GM21390 (cell line): ENCODE data around the gene MROH2A.
"Not testable (repeated sequence)": the region's sequence is repeated elsewhere in the genome, so short reads cannot be mapped to it uniquely, and the experiment has no call there.

Source experiments
- ATAC-seq: cut with Tn5 transposase; IDR thresholded peaks from one replicate; pipeline ENCODE4 v1.9.1; 2021; ENCODE audit not compliant: unreplicated experiment

Gene MROH2A

DNA sequence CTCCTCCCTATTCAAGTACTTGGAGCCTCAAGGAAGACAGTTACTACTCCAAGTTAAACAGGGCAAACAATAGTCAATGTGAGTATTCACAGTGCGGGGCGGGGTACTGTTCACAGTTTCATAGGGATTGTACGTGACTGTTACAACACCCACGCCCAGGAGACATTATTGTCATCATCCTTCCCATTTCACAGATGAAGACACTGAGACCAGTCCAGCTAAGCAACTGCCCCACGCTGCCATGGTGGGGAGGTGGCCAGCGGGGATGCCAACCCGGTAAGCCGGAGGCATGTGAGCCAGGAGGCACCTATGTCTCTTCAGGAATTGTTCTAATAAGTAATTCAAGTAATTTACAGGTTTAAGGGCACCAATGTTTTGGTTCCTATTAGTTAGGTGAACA lies 75.2 kb downstream of the MROH2A start:
- ATAC-seq, result no peak

DNA sequence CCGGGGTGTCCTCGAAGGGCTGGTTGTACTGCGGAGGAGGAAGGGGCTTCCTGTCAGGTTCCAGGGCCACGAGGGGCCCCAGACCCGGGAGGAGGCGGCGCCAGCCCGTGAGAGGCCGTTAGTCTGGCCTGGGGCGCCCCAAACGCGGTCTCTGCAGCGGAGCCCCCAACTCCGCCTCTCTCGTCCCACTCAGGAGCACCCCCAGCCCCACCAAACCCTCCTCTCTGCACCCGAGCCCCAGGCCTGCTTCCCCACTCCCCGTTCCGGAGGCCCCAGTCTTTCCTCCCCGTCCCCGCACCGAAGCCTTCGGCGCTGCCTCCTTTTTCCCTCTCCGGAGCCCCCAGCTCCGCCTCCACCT lies 75.7 kb downstream of the MROH2A start:
- no peak for ATAC-seq

DNA sequence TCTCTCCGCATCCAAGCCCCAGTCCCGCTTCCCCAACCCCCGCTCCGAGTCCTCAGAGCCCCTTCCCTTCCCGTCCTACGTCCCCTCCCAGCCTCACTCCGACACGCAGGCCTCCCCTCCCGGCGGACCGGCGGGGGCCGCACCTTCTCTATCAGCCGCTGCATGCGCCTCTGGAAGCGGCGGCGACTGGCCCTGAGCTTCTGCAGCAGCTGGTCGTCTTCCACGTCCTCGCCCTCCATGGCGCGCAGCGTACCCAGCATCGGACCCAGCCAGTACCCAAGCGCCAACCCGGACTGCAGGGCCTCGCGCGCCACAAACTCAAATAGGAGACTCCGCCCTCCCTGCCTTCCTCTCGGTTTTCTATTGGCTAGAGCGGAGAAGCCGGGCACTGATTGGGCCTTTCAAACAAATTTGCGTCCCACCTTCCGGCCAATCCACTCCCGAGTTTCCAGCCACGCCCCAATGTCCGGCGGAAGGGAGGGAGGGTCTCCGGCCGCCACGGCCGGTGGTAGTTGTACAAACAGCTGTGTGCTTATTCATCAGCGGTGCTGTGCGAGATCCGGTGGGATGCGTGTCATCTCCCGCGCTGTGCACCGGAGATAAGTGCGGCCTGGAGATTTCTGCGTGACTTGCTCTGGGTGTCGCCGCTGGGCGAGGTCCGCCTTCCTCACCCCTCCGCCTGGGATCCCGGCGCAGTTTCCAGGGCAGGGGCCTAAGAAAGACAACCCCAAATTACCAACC lies 76.3 kb downstream of the MROH2A start, which contains the start of gene HJURP:
TSS of gene HJURP (minus strand) at position 295 of the 741 bp plus-strand sequence. CDS start at position 260, 35 bp downstream.
- peak; percentile 96 for ATAC-seq

DNA sequence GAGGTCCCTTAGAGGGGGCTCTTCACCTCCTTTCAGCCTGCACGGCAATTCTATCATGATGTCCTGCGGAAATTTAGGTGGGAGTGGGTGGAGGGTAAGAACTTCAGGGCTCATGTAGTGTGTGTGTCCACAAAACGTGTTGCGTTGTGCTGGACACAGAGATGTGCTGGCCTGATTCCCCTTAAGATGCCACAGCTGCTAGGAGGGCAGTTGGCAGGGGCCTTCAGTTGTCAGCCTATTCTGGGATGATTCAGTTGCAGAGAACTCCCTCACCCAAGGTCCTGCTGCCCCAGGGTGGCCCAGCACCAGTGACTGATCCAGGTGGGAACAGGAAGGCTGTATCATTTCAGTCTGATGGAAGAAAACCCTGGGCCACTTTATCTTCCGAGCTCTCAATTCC lies 77.2 kb downstream of the MROH2A start:
- ATAC-seq, result no peak

DNA sequence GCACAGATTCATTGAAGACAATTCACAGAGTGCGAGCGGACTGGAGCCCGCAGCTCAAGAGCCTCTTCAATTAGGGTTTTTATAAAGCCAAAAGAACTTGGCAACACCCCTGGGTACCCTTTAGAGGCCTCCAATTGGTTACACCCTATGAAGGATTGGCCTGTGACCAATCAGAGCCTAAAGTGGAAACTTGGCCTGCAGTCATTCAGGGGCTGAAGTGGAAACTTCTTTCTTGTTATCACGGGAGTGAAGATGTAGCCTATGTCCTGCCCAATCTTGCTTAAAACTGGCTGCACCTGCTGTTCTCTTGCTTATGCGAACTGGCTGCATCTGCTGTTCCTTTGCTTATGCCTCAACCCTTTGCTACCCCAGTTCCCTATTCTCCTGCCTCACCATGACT lies 78.1 kb downstream of the MROH2A start:
- no peak for ATAC-seq

DNA sequence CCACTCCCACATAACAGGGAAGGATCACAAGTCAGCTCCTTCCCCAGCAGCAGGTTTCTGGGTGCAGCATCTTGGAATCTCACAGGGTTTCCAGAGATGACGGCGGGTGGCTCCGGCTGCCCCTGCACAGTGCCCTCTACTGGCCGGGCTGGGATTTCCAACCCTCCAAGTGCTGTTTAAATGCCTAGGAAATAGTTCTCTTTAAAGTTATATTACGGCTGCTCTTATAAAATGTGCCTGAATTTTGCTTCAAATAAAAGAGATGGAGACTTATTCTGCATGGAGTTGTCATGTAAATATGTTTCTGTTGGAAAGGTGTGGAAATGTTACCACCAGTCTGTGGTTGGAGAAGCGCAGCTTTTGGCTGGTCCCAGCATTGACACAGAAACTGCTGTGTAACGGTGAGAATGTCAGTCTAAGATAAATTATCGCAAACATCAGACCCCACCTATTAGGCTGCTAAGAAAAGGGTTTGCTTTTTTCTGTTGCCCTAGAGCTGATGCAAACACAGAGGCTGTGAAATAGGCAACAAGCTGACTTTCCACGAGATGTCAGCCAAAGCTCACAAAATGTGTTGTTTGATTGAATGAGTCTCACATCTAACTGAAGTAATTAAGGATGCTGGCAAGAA lies 79.5 kb downstream of the MROH2A start:
- ATAC-seq, result no peak

DNA sequence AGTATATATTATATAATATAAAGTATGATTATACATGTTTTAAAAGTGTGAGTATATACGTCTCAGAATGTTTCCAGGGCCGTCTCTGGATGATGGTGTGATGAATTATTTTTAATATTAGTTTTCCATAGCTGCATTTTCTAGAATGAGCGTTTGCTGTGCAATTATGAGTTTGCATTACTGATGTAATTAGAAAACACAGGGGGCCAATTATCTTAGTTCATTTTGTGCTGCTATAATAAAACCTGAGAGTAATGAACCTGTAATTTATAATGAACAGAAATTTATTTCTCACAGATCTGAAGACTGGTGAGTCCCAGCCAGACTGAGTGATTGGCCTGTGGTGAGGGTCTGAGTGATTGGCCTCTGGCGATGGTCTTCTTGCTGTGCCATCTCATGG lies 80.2 kb downstream of the MROH2A start:
- no peak for ATAC-seq

DNA sequence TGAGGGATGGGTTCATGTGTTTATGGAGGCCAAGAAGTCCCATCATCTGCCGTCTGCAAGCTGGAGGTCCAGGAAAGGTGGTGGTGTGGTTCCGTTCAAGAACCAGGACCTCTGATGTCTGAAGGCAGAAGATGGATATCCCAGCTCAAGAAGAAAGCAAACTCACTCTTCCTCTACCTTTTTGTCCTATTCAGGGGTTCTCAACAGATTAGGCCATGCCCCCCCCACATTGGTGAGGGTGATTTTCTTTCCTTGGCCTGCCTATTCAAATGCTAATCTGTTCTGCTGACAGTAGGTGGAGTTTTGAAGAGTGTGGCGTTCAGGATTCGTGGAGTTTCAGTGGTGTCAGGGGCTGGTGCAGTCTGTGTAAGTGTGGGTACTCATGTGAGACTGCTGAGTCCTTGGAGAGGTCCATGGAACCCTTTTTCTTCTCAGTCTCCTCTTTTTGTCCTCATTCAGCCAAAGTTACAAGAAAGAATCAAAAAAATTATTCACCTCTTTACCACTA lies 84.2 kb downstream of the MROH2A start:
- ATAC-seq, result no peak

DNA sequence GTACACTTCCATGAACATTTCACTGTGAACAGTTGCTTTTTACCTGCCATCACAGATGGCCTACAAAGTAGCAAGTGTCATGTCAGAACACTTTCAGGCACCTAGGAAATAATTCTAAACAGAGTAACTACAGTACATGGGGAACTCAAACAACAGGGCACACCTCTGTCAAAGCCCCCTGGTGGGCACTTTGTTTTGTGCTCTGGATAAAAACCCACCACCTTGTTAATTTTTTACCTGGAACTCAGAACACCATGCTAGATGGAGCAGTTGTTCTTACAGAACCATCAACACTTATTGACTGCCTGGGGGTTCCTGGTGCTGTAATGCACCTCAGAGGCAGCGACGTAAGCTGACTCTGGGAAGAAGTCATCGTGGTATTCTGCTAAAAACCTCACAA lies 87.7 kb downstream of the MROH2A start:
- no peak for ATAC-seq

DNA sequence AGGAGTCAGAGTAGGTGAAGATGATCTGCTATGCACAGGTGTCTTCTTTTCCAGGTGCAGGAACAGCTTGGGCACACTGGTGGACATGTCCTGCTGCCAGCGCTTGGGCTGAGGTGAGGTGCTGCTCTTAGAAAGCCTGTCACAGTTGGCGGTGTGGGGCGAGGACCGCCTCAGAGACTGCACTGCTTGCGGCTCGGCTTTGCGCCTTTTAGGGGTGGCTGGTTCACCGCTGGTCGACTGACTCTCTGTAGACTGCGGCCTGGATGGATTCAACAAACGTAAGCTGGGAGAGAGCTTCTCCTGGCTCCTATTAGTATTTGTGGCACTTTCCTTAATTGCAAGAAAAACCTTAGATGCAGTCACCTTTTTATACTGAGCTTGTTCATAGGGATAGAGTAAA lies 88.3 kb downstream of the MROH2A start:
- ATAC-seq, result no peak

DNA sequence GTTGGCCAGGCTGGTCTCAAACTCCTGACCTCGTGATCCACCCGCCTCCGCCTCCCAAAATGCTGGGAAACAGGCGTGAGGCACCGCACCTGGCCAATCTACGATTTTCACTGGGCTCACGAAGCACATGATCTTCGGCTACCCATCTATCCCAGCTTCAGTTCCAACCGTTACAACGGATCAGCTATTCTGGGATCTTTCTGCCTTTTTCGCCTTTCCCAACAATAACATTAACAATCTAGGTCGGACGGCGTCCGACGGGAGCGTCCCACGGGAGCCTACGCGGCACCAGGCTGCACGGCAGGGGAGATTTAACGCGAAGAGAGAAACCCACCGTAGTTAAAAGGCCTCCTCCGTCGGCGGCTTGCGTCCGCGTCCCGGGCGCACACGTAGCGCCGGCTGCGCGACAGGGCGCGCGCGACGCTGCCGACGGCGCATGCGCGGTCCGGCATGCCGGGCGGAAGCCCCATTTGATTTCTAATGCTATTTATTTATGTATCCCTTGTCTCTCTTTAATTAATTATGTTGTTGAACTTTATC lies 89.9 kb downstream of the MROH2A start, which contains the start of gene MSL3B:
TSS of gene MSL3B (minus strand) at position 394 of the 540 bp plus-strand sequence.
- ATAC-seq, result peak; percentile 61

DNA sequence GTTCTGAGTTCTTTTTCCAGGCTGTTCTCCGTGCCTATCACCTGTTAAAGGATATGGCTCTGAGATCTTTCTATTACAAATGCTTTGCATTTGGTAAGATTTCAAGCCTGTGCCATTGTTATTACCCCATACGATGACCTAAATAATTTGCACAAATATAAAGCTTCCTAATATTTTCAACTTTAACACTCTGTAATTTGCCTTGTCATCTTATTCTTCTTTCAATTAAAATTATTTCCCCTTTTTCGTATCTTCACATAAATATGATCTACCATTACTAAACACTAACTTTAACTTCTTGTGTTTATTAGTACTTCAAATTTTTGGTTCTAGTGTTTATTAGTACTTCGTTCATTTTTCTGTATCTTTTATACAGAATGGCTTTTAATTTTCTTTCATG lies 93.3 kb downstream of the MROH2A start:
- no peak for ATAC-seq

DNA sequence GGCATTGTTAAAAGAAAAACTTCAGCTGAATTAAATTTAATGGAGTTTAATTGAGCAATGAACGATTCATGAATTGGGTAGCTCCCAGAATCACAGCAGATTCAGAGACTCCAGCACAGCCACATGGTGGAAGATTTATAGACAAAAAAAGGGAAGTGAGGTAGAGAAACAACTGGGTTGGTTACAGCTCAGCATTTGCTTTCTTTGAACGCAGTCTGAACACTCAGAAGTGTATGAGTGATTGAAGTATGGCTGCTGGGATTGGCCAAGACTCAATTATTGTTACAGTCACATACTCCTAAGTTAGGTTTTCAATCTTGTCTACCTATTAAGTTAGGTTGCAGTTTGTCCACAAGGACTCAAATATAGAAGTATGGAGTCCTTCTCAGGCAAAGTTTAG lies 94.0 kb downstream of the MROH2A start:
- ATAC-seq, result not testable (repeated sequence)

DNA sequence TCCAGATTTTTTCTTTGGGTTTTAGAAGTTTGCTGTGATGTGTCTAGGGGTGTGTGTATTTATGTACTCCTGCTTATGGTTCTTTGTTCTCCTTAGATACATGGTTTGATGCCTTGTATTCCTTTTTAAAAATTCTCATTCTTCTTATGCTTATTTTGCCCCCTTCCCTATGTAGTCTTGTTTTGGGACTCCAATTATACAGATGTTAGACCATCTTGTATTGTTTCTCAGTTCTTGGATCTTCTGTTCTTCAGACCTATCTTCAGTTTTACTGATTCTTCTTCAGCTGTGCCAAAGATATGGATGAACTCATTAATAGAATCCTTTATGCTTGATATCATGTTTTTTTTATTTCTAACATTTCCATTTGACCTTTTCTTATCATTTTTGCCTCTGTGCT lies 104.2 kb downstream of the MROH2A start:
- no peak for ATAC-seq
